Superior temporal gyrus (tissue), 1 donor: ENCODE data around the gene RGS14.
A peak's percentile ranks its signal among the peaks of the same experiment; 100 is the strongest.

Source experiments
- DNase-seq: peaks from one replicate; pipeline ENCODE4 v3.0.0-alpha.2; 2016; ENCODE audit errors: extremely low spot score

The RGS14 gene

GRCh38 chr5:177357459-177358351 lies at the start of gene RGS14:
Gene RGS14, plus strand, starts transcription at chr5:177357924. Its CDS starts 101 bp downstream, at chr5:177358025.
- DNase-seq: peak; percentile 30

- no peak for DNase-seq
These were observed 49.0 kb upstream of the RGS14 start for GRCh38 chr5:177308740-177309139.

GRCh38 chr5:177309351-177310191 lies 48.2 kb upstream of the RGS14 start:
- DNase-seq: peak; percentile 38

- DNase-seq: no peak
These were observed 47.4 kb upstream of the RGS14 start for GRCh38 chr5:177310332-177310731.

- DNase-seq: no peak
These were observed 46.9 kb upstream of the RGS14 start for GRCh38 chr5:177310757-177311391.

GRCh38 chr5:177311392-177311722 lies 46.4 kb upstream of the RGS14 start:
- no peak for DNase-seq

- peak; percentile 93 for DNase-seq
These were observed 45.7 kb upstream of the RGS14 start, which contains the start of gene MXD3 for GRCh38 chr5:177311723-177312648. Gene MXD3, minus strand, starts transcription at chr5:177311898. Its CDS starts 68 bp downstream, at chr5:177311830.

- DNase-seq: no peak
These were observed 45.0 kb upstream of the RGS14 start for GRCh38 chr5:177312649-177313181.

GRCh38 chr5:177313561-177314259 lies 44.0 kb upstream of the RGS14 start:
- DNase-seq: no peak

GRCh38 chr5:177314376-177315342 lies 43.1 kb upstream of the RGS14 start:
- no peak for DNase-seq

- no peak for DNase-seq
These were observed 42.3 kb upstream of the RGS14 start for GRCh38 chr5:177315411-177315810.

GRCh38 chr5:177316005-177316404 lies 41.7 kb upstream of the RGS14 start:
- DNase-seq: no peak

GRCh38 chr5:177317959-177318377 lies 39.8 kb upstream of the RGS14 start:
- peak; percentile 90 for DNase-seq

GRCh38 chr5:177319913-177320588 lies 37.7 kb upstream of the RGS14 start:
- DNase-seq: no peak

- DNase-seq: no peak
These were observed 36.8 kb upstream of the RGS14 start for GRCh38 chr5:177320879-177321278.

- DNase-seq: no peak
These were observed 31.8 kb upstream of the RGS14 start for GRCh38 chr5:177325868-177326381.

GRCh38 chr5:177327539-177328522 lies 29.9 kb upstream of the RGS14 start:
- no peak for DNase-seq
